Ammon's horn (tissue), 1 donor: ENCODE results near the gene STK40.

ENCODE experiments used
- DNase-seq: peaks from one replicate; pipeline ENCODE4 v3.0.0-alpha.2; 2016; ENCODE audit warnings: low spot score

The STK40 gene

GRCh38 chr1:36385410-36386264, at the start of gene STK40:
TSS of gene STK40 (minus strand) at chr1:36385924. CDS start at chr1:36361332, 24,592 bp downstream.
- peak; percentile 100 for DNase-seq

GRCh38 chr1:36433102-36433501, 47.4 kb upstream of the STK40 start:
- DNase-seq = no peak

- no peak for DNase-seq
Measured at GRCh38 chr1:36432616-36433015, 46.9 kb upstream of the STK40 start.

- DNase-seq = no peak
Measured at GRCh38 chr1:36425791-36426190, 40.1 kb upstream of the STK40 start.

- DNase-seq = no peak
Measured at GRCh38 chr1:36421649-36422048, 35.9 kb upstream of the STK40 start.

- peak; percentile 92 for DNase-seq
Measured at GRCh38 chr1:36420836-36421317, 35.2 kb upstream of the STK40 start.

- DNase-seq = no peak
Measured at GRCh38 chr1:36420409-36420808, 34.7 kb upstream of the STK40 start.

- DNase-seq = no peak
Measured at GRCh38 chr1:36419569-36419968, 33.8 kb upstream of the STK40 start.

- no peak for DNase-seq
Measured at GRCh38 chr1:36419140-36419539, 33.4 kb upstream of the STK40 start.

GRCh38 chr1:36417931-36418330, 32.2 kb upstream of the STK40 start:
- DNase-seq = no peak

- DNase-seq = no peak
Measured at GRCh38 chr1:36415661-36416326, 30.1 kb upstream of the STK40 start.

GRCh38 chr1:36414384-36414783, 28.7 kb upstream of the STK40 start:
- no peak for DNase-seq

- DNase-seq = peak; percentile 40
Measured at GRCh38 chr1:36411674-36412648, 26.2 kb upstream of the STK40 start.

GRCh38 chr1:36408479-36408878, 22.8 kb upstream of the STK40 start:
- no peak for DNase-seq

GRCh38 chr1:36406440-36406839, 20.7 kb upstream of the STK40 start:
- no peak for DNase-seq

GRCh38 chr1:36402504-36402890, 16.8 kb upstream of the STK40 start:
- DNase-seq = no peak

- no peak for DNase-seq
Measured at GRCh38 chr1:36401602-36402503, 16.1 kb upstream of the STK40 start.

- DNase-seq = peak; percentile 73
Measured at GRCh38 chr1:36400825-36401601, 15.3 kb upstream of the STK40 start.

GRCh38 chr1:36400514-36400824, 14.7 kb upstream of the STK40 start:
- no peak for DNase-seq

GRCh38 chr1:36398370-36398977, 12.8 kb upstream of the STK40 start:
- DNase-seq = no peak
